GM23338 (cell line): Measurements from ENCODE around the gene TMEM50A. TPM values are rescaled to one million over a fixed set of nuclear protein-coding genes. Genes with fewer than 3 reads are reported as not detected.
"Not testable (repeated sequence)": the region's sequence is repeated elsewhere in the genome, so short reads cannot be mapped to it uniquely, and the experiment has no call there.

Experiments used
- ATAC-seq: fragments of 200-7000 bp; cut with Tn5 transposase; 3 replicates; pipeline ENCODE4 v1.9.1; 2020
- DNase-seq: peaks from one replicate; pipeline ENCODE4 v3.0.0-alpha.2; 2015; ENCODE audit warnings: low spot score
- H2AFZ ChIP-seq: fragments of 200-600 bp; sonication (generic); 2 replicates; pipeline ENCODE4 v1.8.0; 2016; ENCODE audit warnings: antibody characterized with exemption, mild to moderate bottlenecking, moderate library complexity
- H3F3A ChIP-seq: fragments of 200-600 bp; sonication (generic); replicated peaks from 2 replicates; pipeline ENCODE4 v1.8.0; 2017; ENCODE audit warnings: antibody characterized with exemption, mixed run types, low read depth
- H3K27ac ChIP-seq: fragments of 200-600 bp; sonication (generic); 2 replicates; pipeline ENCODE4 v1.6.1; 2016; ENCODE audit warnings: low read depth
- H3K27me3 ChIP-seq: fragments of 200-600 bp; sonication (generic); 2 replicates; pipeline ENCODE4 v1.8.0; 2016; ENCODE audit warnings: mild to moderate bottlenecking, mixed run types, moderate library complexity; ENCODE audit not compliant: insufficient read depth
- H3K36me3 ChIP-seq: fragments of 200-600 bp; sonication (generic); 2 replicates; pipeline ENCODE4 v1.8.0; 2016; ENCODE audit warnings: mild to moderate bottlenecking; ENCODE audit not compliant: insufficient read depth
- H3K4me1 ChIP-seq: fragments of 200-600 bp; sonication (generic); 2 replicates; pipeline ENCODE4 v1.8.0; 2016; ENCODE audit warnings: mild to moderate bottlenecking, moderate library complexity; ENCODE audit not compliant: insufficient read depth
- H3K4me2 ChIP-seq: fragments of 200-600 bp; sonication (generic); 2 replicates; pipeline ENCODE4 v1.7.1; 2017; ENCODE audit warnings: mixed run types
- H3K4me3 ChIP-seq: fragments of 200-600 bp; sonication (generic); 2 replicates; pipeline ENCODE4 v1.6.1; 2016; ENCODE audit warnings: mixed run types
- H3K79me2 ChIP-seq: fragments of 200-600 bp; sonication (generic); replicated peaks from 2 replicates; pipeline ENCODE4 v1.8.0; 2017; ENCODE audit warnings: mild to moderate bottlenecking; ENCODE audit not compliant: insufficient read depth
- H3K9me2 ChIP-seq: fragments of 200-600 bp; sonication (generic); 2 replicates; pipeline ENCODE4 v1.8.0; 2017; ENCODE audit not compliant: insufficient read depth
- H4K20me1 ChIP-seq: fragments of 200-600 bp; sonication (generic); replicated peaks from 2 replicates; pipeline ENCODE4 v1.8.0; 2017; ENCODE audit warnings: mild to moderate bottlenecking; ENCODE audit not compliant: insufficient read depth
- H3K27ac Mint-ChIP-seq: 2 replicates; pipeline ENCODE4 v1.8.0; 2020; ENCODE audit warnings: inconsistent platforms, mild to moderate bottlenecking, moderate library complexity, mixed read lengths
- H3K27me3 Mint-ChIP-seq: 3 replicates; pipeline ENCODE4 v1.8.0; 2022; ENCODE audit warnings: low read depth, mild to moderate bottlenecking, moderate library complexity, mixed read lengths, inconsistent platforms; ENCODE audit not compliant: insufficient read depth, poor library complexity
- H3K36me3 Mint-ChIP-seq: 3 replicates; pipeline ENCODE4 v1.8.0; 2021; ENCODE audit warnings: low read depth, mild to moderate bottlenecking, inconsistent platforms, moderate library complexity, mixed read lengths
- H3K4me1 Mint-ChIP-seq: 3 replicates; pipeline ENCODE4 v1.8.0; 2020; ENCODE audit warnings: mild to moderate bottlenecking, inconsistent platforms, mixed read lengths
- H3K4me3 Mint-ChIP-seq: 3 replicates; pipeline ENCODE4 v1.8.0; 2021; ENCODE audit warnings: moderate library complexity, mild to moderate bottlenecking, inconsistent platforms, mixed read lengths
- H3K9me3 Mint-ChIP-seq: 3 replicates; pipeline ENCODE4 v1.8.0; 2020; ENCODE audit warnings: moderate library complexity, mild to moderate bottlenecking, inconsistent platforms, mixed read lengths
- polyA plus RNA-seq: library from polyadenylated mRNA; unstranded; fragments of >200 nt; fragmentation: Nextera tagmentation; extraction: Ambion mirVana; gene quantifications from 2 replicates; pipeline ENCODE4 v1.2.1, GENCODE V29; 2016
- total RNA-seq: library from RNA; depleted of rRNA; stranded (reverse); fragments of >200 nt; shearing (Covaris generic); gene quantifications from 2 replicates; pipeline ENCODE4 v1.2.3, GENCODE V29; 2014
- TF ChIP-seq, protein P1 (sequence below), 2 experiments: fragments of 200-600 bp in 1 of 2; sonication (generic) in 1 of 2; conservative IDR thresholded peaks; 2 replicates each; pipeline versions ENCODE4 v1.5.1 to v1.6.1; 2016 to 2017; ENCODE audit warnings: antibody characterized with exemption in 2 of 2, low read depth in 2 of 2, mild to moderate bottlenecking in 2 of 2, moderate library complexity in 1 of 2

TMEM50A gene
- total and polyA plus RNA-seq, 2 experiments from 2014 or later: 71.4 to 181 TPM

DNA sequence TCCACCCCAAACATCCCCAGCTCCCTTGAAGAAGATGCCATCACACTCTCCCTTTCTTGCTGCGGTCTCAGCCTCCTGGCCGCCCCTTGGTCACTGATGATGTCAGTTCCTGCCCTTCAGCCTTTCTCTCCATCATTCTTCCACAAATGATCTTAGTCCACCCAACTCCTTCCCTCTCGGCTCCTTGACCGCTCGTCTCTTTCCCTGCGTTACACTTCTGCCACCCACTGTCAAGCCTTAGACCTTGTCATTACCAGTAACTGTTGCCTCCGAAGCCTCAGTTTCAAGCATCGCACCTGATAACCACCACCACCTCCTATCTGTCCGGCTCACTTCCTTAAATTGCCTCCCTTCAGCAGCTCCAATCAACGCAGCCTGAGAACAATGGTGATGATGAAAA, 59.4 kb downstream of the TMEM50A start:
- not testable (repeated sequence) for H2AFZ ChIP-seq, H3F3A ChIP-seq, H3K4me2 ChIP-seq, H3K4me1 ChIP-seq, DNase-seq, H3K79me2 ChIP-seq, H3K27me3 ChIP-seq, H3K9me2 ChIP-seq, H3K9me3 Mint-ChIP-seq, H3K4me3 ChIP-seq, H3K27ac Mint-ChIP-seq, H3K27ac ChIP-seq, H3K36me3 ChIP-seq, H3K36me3 Mint-ChIP-seq, H3K4me3 Mint-ChIP-seq, H3K27me3 Mint-ChIP-seq, H3K4me1 Mint-ChIP-seq, H4K20me1 ChIP-seq
- ATAC-seq: peak; percentile 35; the same call in 1 of the 3 replicates

DNA sequence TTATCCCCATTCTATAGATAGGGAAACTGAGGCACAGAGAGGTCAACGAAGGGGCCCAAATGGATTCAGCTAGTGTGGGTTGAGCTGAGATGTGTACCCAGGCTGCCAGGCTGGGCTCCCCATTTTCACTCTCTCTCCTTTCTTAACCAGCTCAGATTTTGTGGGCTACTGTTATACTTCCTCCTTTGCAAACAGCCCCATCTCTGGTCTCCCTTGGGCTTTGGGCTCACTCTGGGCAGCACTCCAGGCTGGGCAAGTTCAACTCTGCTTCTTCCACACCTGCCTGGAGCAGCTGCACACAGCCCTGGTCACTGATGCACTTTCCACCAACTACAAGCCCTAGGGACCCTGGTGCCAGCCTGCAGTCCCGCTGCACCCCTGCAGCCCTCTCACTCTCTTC, 59.9 kb downstream of the TMEM50A start:
- H3K27ac ChIP-seq, H3K27me3 ChIP-seq, H3K9me3 Mint-ChIP-seq, H3K4me3 ChIP-seq, H3K4me2 ChIP-seq, H3K36me3 Mint-ChIP-seq, H3K27me3 Mint-ChIP-seq, H4K20me1 ChIP-seq, H3K36me3 ChIP-seq, H3K27ac Mint-ChIP-seq, H2AFZ ChIP-seq, H3K79me2 ChIP-seq, ATAC-seq, H3K4me1 ChIP-seq, H3F3A ChIP-seq, H3K4me3 Mint-ChIP-seq, H3K9me2 ChIP-seq, H3K4me1 Mint-ChIP-seq, DNase-seq: not testable (repeated sequence)

DNA sequence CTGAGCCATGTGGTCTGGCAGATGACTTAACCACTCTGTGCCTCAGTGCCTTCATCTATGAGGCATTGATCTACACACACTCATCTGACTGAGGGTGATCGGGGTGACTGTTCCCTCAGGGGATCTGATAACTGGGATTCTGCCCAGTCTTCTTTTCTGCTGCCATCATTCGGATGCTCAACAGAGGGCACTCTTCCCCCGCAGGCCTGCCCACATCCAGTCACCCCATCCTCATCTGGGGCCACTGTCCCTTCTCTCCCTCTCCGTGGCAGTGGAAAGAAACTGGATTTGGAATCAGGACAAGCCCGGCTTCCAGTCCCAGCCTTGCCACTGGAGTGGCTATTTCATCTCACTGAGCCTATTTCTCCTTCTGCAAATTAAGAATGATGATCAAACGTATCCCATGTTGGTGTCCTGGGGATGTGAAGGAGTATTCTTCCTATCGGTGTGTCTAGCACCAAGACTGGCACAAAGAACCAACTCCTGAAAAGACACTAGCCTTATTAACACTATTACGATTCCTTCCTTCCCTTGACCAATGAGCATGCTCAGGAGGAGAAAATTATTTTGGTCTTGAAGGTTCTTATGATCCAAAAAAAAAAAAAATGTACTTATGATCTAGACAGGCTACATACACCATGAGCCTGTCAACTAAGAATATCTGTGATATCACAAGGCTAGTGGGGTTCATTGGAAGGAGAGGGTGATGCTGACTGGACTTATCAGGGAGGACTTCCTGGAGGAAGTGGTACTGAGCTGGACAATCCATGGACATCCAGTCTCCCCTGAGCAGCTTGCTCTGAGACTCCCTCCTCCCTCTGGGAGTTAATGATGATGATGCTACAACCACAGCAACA, 65.0 kb downstream of the TMEM50A start:
- not testable (repeated sequence) for H3K36me3 Mint-ChIP-seq, H3K9me2 ChIP-seq, H3K79me2 ChIP-seq, H3K27me3 Mint-ChIP-seq, H3K4me2 ChIP-seq, H3K4me1 Mint-ChIP-seq, H4K20me1 ChIP-seq, H3K27me3 ChIP-seq, H3K27ac ChIP-seq, H3K4me1 ChIP-seq, H3K9me3 Mint-ChIP-seq, H3K4me3 ChIP-seq, H3K36me3 ChIP-seq, H3K4me3 Mint-ChIP-seq, H3K27ac Mint-ChIP-seq, DNase-seq, H2AFZ ChIP-seq, H3F3A ChIP-seq
- peak; percentile 96 for ATAC-seq
- TF ChIP-seq, protein P1, sequence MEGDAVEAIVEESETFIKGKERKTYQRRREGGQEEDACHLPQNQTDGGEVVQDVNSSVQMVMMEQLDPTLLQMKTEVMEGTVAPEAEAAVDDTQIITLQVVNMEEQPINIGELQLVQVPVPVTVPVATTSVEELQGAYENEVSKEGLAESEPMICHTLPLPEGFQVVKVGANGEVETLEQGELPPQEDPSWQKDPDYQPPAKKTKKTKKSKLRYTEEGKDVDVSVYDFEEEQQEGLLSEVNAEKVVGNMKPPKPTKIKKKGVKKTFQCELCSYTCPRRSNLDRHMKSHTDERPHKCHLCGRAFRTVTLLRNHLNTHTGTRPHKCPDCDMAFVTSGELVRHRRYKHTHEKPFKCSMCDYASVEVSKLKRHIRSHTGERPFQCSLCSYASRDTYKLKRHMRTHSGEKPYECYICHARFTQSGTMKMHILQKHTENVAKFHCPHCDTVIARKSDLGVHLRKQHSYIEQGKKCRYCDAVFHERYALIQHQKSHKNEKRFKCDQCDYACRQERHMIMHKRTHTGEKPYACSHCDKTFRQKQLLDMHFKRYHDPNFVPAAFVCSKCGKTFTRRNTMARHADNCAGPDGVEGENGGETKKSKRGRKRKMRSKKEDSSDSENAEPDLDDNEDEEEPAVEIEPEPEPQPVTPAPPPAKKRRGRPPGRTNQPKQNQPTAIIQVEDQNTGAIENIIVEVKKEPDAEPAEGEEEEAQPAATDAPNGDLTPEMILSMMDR (conservative IDR thresholded peaks at IDR 0.05; ENCODE audit: low read depth in 2 of 2): peak; percentile 30 to 55

DNA sequence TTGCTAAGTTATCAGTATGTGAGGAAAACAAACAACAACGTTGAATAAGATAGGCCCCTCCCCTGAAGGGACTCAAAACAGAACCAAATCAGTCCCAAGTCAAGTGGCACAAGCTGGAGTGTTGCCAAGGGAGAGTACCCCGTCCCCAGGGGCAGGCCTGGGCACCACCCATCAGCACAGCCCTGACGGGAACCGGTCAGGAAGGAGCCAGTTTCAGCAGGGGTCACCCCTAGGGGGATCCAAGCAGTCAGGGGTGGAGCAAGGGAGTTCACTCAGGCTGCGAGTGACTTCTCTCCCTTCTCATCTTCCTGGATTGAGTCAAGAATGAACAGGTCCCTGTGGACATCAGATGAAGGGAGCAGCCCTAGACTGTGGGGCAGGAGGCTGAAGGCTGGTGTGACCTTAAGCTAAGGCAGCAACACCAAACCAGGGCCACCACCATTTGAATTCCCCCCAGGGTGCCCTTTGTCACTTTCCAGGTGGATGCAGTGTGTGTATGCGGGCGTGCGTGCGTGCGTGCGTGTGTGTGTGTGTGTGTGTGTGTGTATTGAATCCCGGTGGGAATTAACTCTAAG, 67.7 kb downstream of the TMEM50A start:
- not testable (repeated sequence) for H3K36me3 ChIP-seq, H3K36me3 Mint-ChIP-seq, H3K9me2 ChIP-seq, H3K27ac Mint-ChIP-seq, DNase-seq, H3K27me3 Mint-ChIP-seq, H3K4me1 ChIP-seq, H3K27me3 ChIP-seq, H3K79me2 ChIP-seq, H3K9me3 Mint-ChIP-seq, H3K4me3 Mint-ChIP-seq, H4K20me1 ChIP-seq, H3K4me2 ChIP-seq, H3K4me1 Mint-ChIP-seq, H2AFZ ChIP-seq, H3K4me3 ChIP-seq, H3F3A ChIP-seq, H3K27ac ChIP-seq
- peak; percentile 48 for ATAC-seq

DNA sequence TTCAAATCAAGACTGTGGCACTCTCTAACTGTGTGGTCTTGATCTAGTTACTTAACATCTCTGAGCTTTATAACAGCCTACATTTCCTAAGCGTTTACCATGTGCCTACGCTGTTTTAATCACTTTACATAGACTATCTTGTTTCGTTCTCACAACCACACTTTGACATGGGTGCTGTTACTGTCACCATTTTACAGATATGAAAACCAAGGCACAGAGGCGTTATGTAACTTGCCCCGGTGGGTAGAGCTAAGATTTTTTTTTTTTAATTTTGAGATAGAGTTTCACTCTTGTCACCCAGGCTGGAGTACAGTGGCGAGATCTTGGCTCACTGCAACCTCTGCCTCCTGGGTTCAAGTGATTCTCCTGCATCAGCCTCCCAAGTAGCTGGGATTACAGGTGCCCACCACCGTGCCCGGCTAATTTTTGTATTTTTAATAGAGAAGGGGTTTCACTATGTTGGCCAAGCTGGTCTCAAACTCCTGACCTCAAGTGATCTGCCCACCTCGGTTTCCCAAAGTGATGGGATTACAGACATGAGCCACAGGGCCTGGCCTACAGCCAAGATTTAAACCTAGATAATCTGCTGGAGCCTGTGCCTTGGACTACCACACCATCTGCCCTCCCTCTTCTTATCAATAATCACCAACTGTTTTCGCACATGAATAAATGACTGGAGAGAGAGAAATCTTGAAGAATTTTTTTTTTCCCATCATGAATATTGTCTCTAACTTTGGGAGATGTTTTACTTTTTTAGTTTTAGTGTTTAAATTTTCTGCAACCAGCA, 71.7 kb downstream of the TMEM50A start:
- not testable (repeated sequence) for DNase-seq, H3K79me2 ChIP-seq, H3K4me1 ChIP-seq, H3F3A ChIP-seq, H3K4me3 Mint-ChIP-seq, H3K27ac ChIP-seq, H4K20me1 ChIP-seq, H3K9me2 ChIP-seq, H3K9me3 Mint-ChIP-seq, H2AFZ ChIP-seq, H3K4me1 Mint-ChIP-seq, H3K27ac Mint-ChIP-seq, H3K4me2 ChIP-seq, H3K27me3 Mint-ChIP-seq, H3K4me3 ChIP-seq, ATAC-seq, H3K36me3 Mint-ChIP-seq, H3K36me3 ChIP-seq, H3K27me3 ChIP-seq
